GM10266 (cell line): ENCODE measurements around the gene FMNL2.

Experiments used
- DNase-seq: peaks from one replicate; pipeline ENCODE4 v3.0.0; 2012; ENCODE audit errors: extremely low spot score
- CTCF ChIP-seq: IDR thresholded peaks from 2 replicates; pipeline ENCODE4 v1.5.1; 2012; ENCODE audit warnings: mild to moderate bottlenecking, low read depth; ENCODE audit not compliant: control insufficient read depth, insufficient read depth; ENCODE audit errors: missing control alignments

FMNL2 gene

GRCh38 chr2:152657043-152657442 lies 322.1 kb downstream of the FMNL2 start:
- no peak for TF ChIP-seq CTCF
- DNase-seq = no peak

DNA sequence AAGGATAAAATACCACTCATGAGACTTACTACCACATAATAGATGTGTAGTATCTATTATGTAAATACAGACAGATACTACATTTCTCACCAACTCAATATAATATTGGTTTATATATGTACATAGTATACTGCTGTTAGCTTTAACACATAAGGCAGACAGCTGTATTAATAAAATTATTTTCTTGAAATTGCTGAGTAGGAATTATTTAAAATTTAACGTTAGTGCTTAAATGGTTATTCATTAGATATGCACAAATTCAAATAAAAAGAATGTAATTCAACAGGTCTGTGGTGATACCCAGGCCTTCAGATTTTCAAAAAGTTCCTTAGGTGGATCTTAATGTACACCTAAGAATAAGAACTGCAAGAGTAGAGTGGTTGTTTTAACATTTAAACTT lies 323.2 kb downstream of the FMNL2 start:
- TF ChIP-seq CTCF = no peak
- no peak for DNase-seq

- no peak for TF ChIP-seq CTCF
- no peak for DNase-seq
Measured at GRCh38 chr2:152661076-152661475, 326.1 kb downstream of the FMNL2 start.

- no peak for TF ChIP-seq CTCF
- no peak for DNase-seq
Measured at GRCh38 chr2:152664725-152665124, 329.8 kb downstream of the FMNL2 start.

GRCh38 chr2:152674334-152674733 lies 339.4 kb downstream of the FMNL2 start:
- no peak for DNase-seq
- no peak for TF ChIP-seq CTCF

- TF ChIP-seq CTCF = no peak
- DNase-seq = no peak
Measured at GRCh38 chr2:152676461-152676860, 341.5 kb downstream of the FMNL2 start.

DNA sequence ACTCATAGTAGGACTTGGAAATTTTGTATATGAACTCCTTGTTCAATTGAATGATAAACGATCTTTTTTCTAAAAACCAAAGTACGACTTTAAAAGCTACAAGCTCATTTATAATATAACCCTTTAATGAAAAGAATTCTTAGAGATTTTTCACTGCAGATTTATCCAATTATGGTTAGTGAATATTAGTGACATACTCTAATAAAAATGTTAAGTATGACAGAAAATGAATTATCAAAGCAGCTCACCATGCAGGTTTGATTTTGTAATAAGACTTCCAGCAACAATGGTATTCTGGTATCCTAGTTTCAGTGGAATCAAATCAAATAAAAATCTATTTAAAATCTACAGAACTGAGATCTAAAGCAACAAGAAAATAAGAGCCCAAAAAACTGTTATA lies 343.8 kb downstream of the FMNL2 start:
- no peak for TF ChIP-seq CTCF
- DNase-seq = no peak
